ENCODE data around the gene SRCIN1. TPM values are rescaled to one million over a fixed set of nuclear protein-coding genes. Genes with fewer than 3 reads are reported as not detected.

SRCIN1 gene
- total and polyA plus RNA-seq, 9 donors, result 0.75 to 1.9 (median 1.3) TPM

- Histone ChIP-seq H3K27ac (ENCODE audit: low read length) (no peak overlapping the region), H3K36me3 (ENCODE audit: control insufficient read depth, insufficient read depth, low read length) (no peaks in the 10 kb centered on the region), H3K9me3 (replicated peaks; ENCODE audit: control insufficient read depth, low read depth, low read length) (no peaks in the 10 kb centered on the region), H3K27me3 (ENCODE audit: control insufficient read depth, insufficient read depth, low read length) (peaks cover 98% of the 10 kb centered on the region), H3K4me3 (ENCODE audit: low read length) (no peak overlapping the region), H3K4me1 (ENCODE audit: control insufficient read depth, insufficient read depth, low read length) (peaks cover 7% of the 10 kb centered on the region)
- DNase-seq, result peak; percentile 41
- under 1% methylated on average over 25 of the region's 61 CpGs for WGBS (ENCODE audit: insufficient coverage)
Observed at GRCh38 chr17:38572669-38573365, 32.9 kb downstream of the SRCIN1 start.

GRCh38 chr17:38571833-38572668 is 33.7 kb downstream of the SRCIN1 start:
- 5% methylated on average over 15 of the region's 39 CpGs for WGBS (ENCODE audit: insufficient coverage)
- H3K36me3 ChIP-seq (ENCODE audit: control insufficient read depth, insufficient read depth, low read length), result no peaks in the 10 kb centered on the region
- H3K4me3 ChIP-seq (ENCODE audit: low read length), result no peak overlapping the region
- H3K27me3 ChIP-seq (ENCODE audit: control insufficient read depth, insufficient read depth, low read length), result peaks cover 98% of the 10 kb centered on the region
- DNase-seq, result no peak
- no peak overlapping the region for H3K27ac ChIP-seq (ENCODE audit: low read length)
- no peaks in the 10 kb centered on the region for H3K9me3 ChIP-seq (replicated peaks; ENCODE audit: control insufficient read depth, low read depth, low read length)
- H3K4me1 ChIP-seq (ENCODE audit: control insufficient read depth, insufficient read depth, low read length), result peaks cover 7% of the 10 kb centered on the region

GRCh38 chr17:38569701-38570512 is 35.8 kb downstream of the SRCIN1 start:
- Histone ChIP-seq H3K4me3 (ENCODE audit: low read length) (no peak overlapping the region), H3K27me3 (ENCODE audit: control insufficient read depth, insufficient read depth, low read length) (peaks cover 95% of the 10 kb centered on the region), H3K4me1 (ENCODE audit: control insufficient read depth, insufficient read depth, low read length) (peaks cover 7% of the 10 kb centered on the region), H3K27ac (ENCODE audit: low read length) (no peak overlapping the region), H3K9me3 (replicated peaks; ENCODE audit: control insufficient read depth, low read depth, low read length) (no peaks in the 10 kb centered on the region), H3K36me3 (ENCODE audit: control insufficient read depth, insufficient read depth, low read length) (no peaks in the 10 kb centered on the region)
- WGBS (ENCODE audit: insufficient coverage), result 65% methylated on average over 16 of the region's 21 CpGs
- no peak for DNase-seq

GRCh38 chr17:38568845-38569510 is 36.8 kb downstream of the SRCIN1 start:
- H3K27me3 ChIP-seq (ENCODE audit: control insufficient read depth, insufficient read depth, low read length), result peaks cover 95% of the 10 kb centered on the region
- peaks cover 7% of the 10 kb centered on the region for H3K4me1 ChIP-seq (ENCODE audit: control insufficient read depth, insufficient read depth, low read length)
- H3K9me3 ChIP-seq (replicated peaks; ENCODE audit: control insufficient read depth, low read depth, low read length), result no peaks in the 10 kb centered on the region
- H3K36me3 ChIP-seq (ENCODE audit: control insufficient read depth, insufficient read depth, low read length), result no peaks in the 10 kb centered on the region
- 77% methylated on average over 8 of the region's 9 CpGs for WGBS (ENCODE audit: insufficient coverage)
- DNase-seq, result no peak
- no peak overlapping the region for H3K27ac ChIP-seq (ENCODE audit: low read length)
- no peak overlapping the region for H3K4me3 ChIP-seq (ENCODE audit: low read length)

- Histone ChIP-seq H3K4me1 (ENCODE audit: control insufficient read depth, insufficient read depth, low read length) (peaks cover 7% of the 10 kb centered on the region), H3K9me3 (replicated peaks; ENCODE audit: control insufficient read depth, low read depth, low read length) (no peaks in the 10 kb centered on the region), H3K4me3 (ENCODE audit: low read length) (no peak overlapping the region), H3K27ac (ENCODE audit: low read length) (no peak overlapping the region), H3K27me3 (ENCODE audit: control insufficient read depth, insufficient read depth, low read length) (peaks cover 95% of the 10 kb centered on the region), H3K36me3 (ENCODE audit: control insufficient read depth, insufficient read depth, low read length) (no peaks in the 10 kb centered on the region)
- DNase-seq, result no peak
- WGBS (ENCODE audit: insufficient coverage), result 67% methylated on average over 6 of the region's 6 CpGs
Observed at GRCh38 chr17:38568274-38568673, 37.5 kb downstream of the SRCIN1 start.

DNA sequence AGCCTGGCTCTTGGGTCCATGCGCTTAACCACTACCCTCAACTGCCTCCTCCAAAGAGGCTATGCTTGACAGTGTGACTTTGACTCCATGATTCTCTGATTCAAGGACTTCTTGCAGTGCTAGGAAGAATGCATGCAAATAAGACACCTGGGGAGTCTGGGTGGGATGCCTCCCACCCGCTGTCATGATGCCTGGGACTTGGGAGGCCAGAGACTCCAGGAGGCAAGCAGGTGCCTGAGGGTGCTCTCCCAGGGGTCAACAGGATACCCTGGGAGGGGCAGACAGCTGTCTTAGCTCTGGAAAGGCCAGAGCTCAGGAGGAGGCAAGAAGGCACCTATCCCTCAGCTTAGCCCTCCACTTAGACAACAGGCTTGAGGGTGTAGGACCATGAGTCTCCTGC is 38.4 kb downstream of the SRCIN1 start:
- H3K9me3 ChIP-seq (replicated peaks; ENCODE audit: control insufficient read depth, low read depth, low read length), result no peaks in the 10 kb centered on the region
- no peaks in the 10 kb centered on the region for H3K36me3 ChIP-seq (ENCODE audit: control insufficient read depth, insufficient read depth, low read length)
- 91% methylated on average over 1 of the region's 2 CpGs for WGBS (ENCODE audit: insufficient coverage)
- peaks cover 2% of the 10 kb centered on the region for H3K4me1 ChIP-seq (ENCODE audit: control insufficient read depth, insufficient read depth, low read length)
- no peak overlapping the region for H3K4me3 ChIP-seq (ENCODE audit: low read length)
- DNase-seq, result no peak
- H3K27ac ChIP-seq (ENCODE audit: low read length), result no peak overlapping the region
- peaks cover 97% of the 10 kb centered on the region for H3K27me3 ChIP-seq (ENCODE audit: control insufficient read depth, insufficient read depth, low read length)

DNA sequence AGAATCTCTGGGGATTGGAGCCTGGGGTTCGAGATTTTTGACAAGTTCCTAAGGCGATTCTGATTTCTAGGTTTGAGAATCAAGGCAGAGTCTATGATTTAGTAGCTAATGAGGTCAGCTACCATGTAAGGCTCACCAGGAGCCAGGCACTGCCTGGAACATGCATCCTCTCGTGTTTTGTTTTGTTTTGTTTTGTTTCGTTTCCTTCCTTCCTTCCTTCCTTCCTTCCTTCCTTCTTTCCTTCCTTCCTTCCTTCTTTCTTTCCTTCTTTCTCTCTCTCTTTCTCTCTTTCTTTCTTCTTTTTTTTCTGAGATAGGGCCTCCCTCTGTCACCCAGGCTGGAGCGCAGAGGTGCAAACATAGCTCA is 39.1 kb downstream of the SRCIN1 start:
- no peaks in the 10 kb centered on the region for H3K4me1 ChIP-seq (ENCODE audit: control insufficient read depth, insufficient read depth, low read length)
- H3K36me3 ChIP-seq (ENCODE audit: control insufficient read depth, insufficient read depth, low read length), result no peaks in the 10 kb centered on the region
- H3K27ac ChIP-seq (ENCODE audit: low read length), result no peak overlapping the region
- H3K27me3 ChIP-seq (ENCODE audit: control insufficient read depth, insufficient read depth, low read length), result peaks cover 97% of the 10 kb centered on the region
- H3K9me3 ChIP-seq (replicated peaks; ENCODE audit: control insufficient read depth, low read depth, low read length), result no peaks in the 10 kb centered on the region
- DNase-seq, result no peak
- WGBS (ENCODE audit: insufficient coverage), result 84% methylated on average over 3 of the region's 5 CpGs
- H3K4me3 ChIP-seq (ENCODE audit: low read length), result no peak overlapping the region

GRCh38 chr17:38565853-38566665 is 39.7 kb downstream of the SRCIN1 start:
- no peak for DNase-seq
- Histone ChIP-seq H3K4me3 (ENCODE audit: low read length) (no peak overlapping the region), H3K27ac (ENCODE audit: low read length) (no peak overlapping the region), H3K27me3 (ENCODE audit: control insufficient read depth, insufficient read depth, low read length) (peaks cover 97% of the 10 kb centered on the region), H3K9me3 (replicated peaks; ENCODE audit: control insufficient read depth, low read depth, low read length) (no peaks in the 10 kb centered on the region), H3K36me3 (ENCODE audit: control insufficient read depth, insufficient read depth, low read length) (no peaks in the 10 kb centered on the region), H3K4me1 (ENCODE audit: control insufficient read depth, insufficient read depth, low read length) (no peaks in the 10 kb centered on the region)
- WGBS (ENCODE audit: insufficient coverage), result 50% methylated on average over 5 of the region's 10 CpGs

DNA sequence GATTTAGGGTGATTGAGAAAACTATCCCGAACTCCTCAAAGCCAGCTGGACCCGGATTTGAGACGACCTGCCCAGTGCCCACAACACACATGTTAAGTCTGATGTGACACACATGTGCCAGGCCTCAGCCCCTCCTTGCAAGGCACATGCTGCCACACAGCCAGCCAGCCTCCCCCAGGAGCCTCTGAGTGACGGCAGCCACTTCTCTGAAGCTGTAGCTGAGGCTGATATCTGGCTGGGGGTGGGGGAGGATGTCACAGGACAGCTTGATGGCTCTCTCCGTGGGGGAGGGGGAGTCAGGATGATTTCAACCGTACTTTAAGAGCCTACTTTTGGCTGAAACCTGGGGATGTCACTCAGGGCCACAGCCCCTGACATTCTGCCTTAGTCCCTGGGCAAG is 40.9 kb downstream of the SRCIN1 start:
- H3K27me3 ChIP-seq (ENCODE audit: control insufficient read depth, insufficient read depth, low read length), result peaks cover 97% of the 10 kb centered on the region
- H3K4me3 ChIP-seq (ENCODE audit: low read length), result no peak overlapping the region
- H3K36me3 ChIP-seq (ENCODE audit: control insufficient read depth, insufficient read depth, low read length), result no peaks in the 10 kb centered on the region
- no peaks in the 10 kb centered on the region for H3K9me3 ChIP-seq (replicated peaks; ENCODE audit: control insufficient read depth, low read depth, low read length)
- WGBS (ENCODE audit: insufficient coverage), result 23% methylated on average over 3 of the region's 6 CpGs
- no peak for DNase-seq
- H3K4me1 ChIP-seq (ENCODE audit: control insufficient read depth, insufficient read depth, low read length), result no peaks in the 10 kb centered on the region
- no peak overlapping the region for H3K27ac ChIP-seq (ENCODE audit: low read length)

Data from muscle of leg (tissue), 11 donors.